ENCODE results near the gene HOXA6.

DNA sequence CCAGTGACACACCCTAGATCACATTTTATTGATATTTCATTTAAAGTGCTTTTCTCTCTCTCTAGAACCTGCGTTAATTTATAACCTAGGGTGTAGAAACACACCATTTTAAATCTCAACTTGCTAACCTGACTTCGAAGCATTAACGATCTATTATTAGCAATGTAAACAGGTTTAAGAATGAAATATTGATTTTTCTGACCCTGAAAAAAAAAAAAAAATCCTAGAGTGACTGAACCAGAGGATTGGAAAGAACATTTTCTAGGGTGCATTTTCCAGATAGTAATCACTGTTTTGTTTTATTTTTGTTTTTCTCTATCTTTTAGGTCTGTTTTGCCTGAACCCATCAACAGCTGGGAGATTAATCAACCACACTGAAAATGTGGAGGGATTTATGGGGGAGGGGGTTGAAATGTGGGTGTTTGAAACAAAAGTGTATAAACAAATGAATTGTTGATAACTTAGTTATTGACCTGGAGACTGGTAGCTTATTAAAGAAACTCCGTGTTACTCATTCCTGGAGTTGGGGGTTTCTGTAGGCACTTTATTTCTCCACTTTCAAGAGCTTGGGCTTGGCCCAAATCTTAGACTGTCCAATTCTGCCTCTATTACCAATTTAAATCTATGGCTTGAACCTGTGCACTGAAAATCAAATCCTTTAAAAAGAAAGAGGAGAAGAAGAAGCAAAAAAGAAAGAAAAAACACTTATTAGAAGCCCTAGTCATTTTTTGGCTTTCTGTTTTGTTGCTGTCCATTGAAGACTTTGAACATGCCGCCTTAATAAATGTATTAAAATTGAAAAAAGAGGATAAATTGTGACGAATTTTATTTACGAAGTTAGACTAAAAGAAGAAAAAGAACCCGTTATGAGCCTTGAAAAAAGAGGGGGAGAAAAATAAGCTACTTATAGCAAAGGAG, 47.9 kb downstream of the HOXA6 start:
- TF ChIP-seq, protein P1, sequence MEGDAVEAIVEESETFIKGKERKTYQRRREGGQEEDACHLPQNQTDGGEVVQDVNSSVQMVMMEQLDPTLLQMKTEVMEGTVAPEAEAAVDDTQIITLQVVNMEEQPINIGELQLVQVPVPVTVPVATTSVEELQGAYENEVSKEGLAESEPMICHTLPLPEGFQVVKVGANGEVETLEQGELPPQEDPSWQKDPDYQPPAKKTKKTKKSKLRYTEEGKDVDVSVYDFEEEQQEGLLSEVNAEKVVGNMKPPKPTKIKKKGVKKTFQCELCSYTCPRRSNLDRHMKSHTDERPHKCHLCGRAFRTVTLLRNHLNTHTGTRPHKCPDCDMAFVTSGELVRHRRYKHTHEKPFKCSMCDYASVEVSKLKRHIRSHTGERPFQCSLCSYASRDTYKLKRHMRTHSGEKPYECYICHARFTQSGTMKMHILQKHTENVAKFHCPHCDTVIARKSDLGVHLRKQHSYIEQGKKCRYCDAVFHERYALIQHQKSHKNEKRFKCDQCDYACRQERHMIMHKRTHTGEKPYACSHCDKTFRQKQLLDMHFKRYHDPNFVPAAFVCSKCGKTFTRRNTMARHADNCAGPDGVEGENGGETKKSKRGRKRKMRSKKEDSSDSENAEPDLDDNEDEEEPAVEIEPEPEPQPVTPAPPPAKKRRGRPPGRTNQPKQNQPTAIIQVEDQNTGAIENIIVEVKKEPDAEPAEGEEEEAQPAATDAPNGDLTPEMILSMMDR (IDR thresholded peaks at IDR 0.05): no peak
- TF ChIP-seq HMGA2 (CRISPR knock-in tag; IDR thresholded peaks at IDR 0.05) (no peak), SMAD4 (CRISPR knock-in tag; IDR thresholded peaks at IDR 0.05) (no peak), STAT6 (CRISPR knock-in tag; conservative IDR thresholded peaks at IDR 0.05; ENCODE audit: low read depth) (no peak), CDX4 (CRISPR knock-in tag; IDR thresholded peaks at IDR 0.05; ENCODE audit: borderline replicate concordance) (no peak)
